Choroid plexus epithelial cell (primary cell): ENCODE results near the gene PCDHGB5.
"Not testable (repeated sequence)": the region's sequence is repeated elsewhere in the genome, so short reads cannot be mapped to it uniquely, and the experiment has no call there.

Source experiments
- DNase-seq: peaks from one replicate; pipeline ENCODE4 v3.0.0-alpha.2; 2010; ENCODE audit warnings: low read depth
- H3K4me3 ChIP-seq: 2 replicates; pipeline ENCODE4 v1.5.1; 2011; ENCODE audit warnings: low read depth, mild to moderate bottlenecking, control low read depth, low read length, moderate library complexity
- TF ChIP-seq, protein P1 (sequence below): conservative IDR thresholded peaks from 2 replicates; pipeline ENCODE4 v1.5.1; 2011; ENCODE audit warnings: low read depth, mild to moderate bottlenecking, control low read depth, inconsistent platforms, low read length, moderate library complexity

PCDHGB5 gene

DNA sequence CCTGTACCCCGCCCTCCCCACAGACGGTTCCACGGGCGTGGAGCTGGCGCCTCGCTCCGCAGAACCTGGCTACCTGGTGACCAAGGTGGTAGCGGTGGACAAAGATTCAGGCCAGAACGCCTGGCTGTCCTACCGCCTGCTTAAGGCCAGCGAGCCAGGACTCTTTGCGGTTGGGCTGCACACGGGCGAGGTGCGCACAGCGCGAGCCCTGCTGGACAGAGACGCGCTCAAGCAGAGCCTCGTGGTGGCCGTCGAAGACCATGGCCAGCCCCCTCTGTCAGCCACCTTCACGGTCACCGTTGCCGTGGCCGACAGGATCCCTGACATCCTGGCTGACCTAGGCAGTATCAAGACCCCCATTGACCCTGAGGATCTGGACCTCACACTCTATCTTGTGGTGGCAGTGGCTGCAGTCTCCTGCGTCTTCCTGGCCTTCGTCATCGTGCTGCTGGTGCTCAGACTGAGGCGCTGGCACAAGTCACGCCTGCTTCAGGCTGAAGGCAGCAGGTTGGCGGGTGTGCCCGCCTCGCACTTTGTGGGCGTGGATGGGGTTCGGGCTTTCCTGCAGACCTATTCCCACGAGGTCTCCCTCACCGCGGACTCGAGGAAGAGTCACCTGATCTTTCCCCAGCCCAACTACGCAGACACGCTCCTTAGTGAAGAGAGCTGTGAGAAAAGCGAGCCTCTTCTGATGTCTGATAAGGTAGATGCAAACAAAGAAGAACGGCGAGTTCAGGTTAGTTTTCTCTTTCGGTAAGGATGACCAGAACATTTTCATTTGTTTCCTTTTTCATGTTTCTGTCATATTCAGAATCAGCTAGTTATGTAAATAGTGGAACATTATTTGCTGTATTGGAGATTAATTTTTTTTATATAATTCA lies 31.5 kb upstream of the PCDHGB5 start:
- TF ChIP-seq, protein P1, sequence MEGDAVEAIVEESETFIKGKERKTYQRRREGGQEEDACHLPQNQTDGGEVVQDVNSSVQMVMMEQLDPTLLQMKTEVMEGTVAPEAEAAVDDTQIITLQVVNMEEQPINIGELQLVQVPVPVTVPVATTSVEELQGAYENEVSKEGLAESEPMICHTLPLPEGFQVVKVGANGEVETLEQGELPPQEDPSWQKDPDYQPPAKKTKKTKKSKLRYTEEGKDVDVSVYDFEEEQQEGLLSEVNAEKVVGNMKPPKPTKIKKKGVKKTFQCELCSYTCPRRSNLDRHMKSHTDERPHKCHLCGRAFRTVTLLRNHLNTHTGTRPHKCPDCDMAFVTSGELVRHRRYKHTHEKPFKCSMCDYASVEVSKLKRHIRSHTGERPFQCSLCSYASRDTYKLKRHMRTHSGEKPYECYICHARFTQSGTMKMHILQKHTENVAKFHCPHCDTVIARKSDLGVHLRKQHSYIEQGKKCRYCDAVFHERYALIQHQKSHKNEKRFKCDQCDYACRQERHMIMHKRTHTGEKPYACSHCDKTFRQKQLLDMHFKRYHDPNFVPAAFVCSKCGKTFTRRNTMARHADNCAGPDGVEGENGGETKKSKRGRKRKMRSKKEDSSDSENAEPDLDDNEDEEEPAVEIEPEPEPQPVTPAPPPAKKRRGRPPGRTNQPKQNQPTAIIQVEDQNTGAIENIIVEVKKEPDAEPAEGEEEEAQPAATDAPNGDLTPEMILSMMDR = no peak
- no peak overlapping the region for H3K4me3 ChIP-seq
- DNase-seq = no peak

GRCh38 chr5:141369994-141370848 lies 27.5 kb upstream of the PCDHGB5 start, which contains the start of gene PCDHGB3:
Gene PCDHGB3 (plus strand): TSS chr5:141370242. CDS start chr5:141370395, 153 bp downstream.
- TF ChIP-seq, protein P1 = peak; percentile 59
- H3K4me3 ChIP-seq = peak within 1 kb of the TSS; percentile 37
- DNase-seq = peak; percentile 64

DNA sequence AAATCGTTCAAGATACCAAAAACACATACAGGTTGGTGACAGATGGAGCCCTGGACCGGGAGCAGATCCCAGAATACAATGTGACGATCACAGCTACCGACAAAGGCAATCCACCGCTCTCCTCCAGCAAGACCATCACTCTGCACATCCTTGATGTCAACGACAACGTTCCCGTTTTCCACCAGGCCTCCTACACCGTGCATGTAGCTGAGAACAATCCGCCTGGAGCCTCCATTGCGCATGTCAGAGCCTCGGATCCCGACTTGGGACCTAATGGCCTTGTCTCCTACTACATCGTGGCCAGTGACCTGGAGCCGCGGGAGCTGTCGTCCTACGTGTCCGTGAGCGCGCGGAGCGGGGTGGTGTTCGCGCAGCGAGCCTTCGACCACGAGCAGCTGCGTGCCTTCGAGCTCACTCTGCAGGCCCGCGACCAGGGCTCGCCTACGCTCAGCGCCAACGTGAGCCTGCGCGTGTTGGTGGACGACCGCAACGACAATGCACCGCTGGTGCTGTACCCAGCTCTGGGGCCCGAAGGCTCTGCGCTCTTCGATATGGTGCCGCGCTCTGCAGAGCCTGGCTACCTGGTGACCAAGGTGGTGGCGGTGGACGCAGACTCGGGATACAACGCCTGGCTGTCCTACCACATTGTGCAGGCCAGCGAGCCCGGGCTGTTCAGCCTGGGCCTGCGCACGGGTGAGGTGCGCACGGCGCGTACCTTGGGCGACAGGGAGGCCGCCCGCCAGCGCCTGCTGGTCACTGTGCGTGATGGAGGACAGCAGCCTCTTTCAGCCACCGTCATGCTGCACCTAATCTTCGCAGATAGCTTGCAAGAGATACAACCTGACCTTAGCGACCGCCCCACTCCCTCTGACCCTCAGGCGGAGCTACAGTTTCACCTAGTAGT lies 25.9 kb upstream of the PCDHGB5 start:
- H3K4me3 ChIP-seq = no peak overlapping the region
- DNase-seq = no peak
- TF ChIP-seq, protein P1 = no peak

GRCh38 chr5:141373673-141374317 lies 24.0 kb upstream of the PCDHGB5 start, which contains the start of gene PCDHGA6:
Gene PCDHGA6 (plus strand): TSS chr5:141373891. CDS start chr5:141374084, 193 bp downstream.
- peak; percentile 50 for DNase-seq
- TF ChIP-seq, protein P1 = peak; percentile 58
- H3K4me3 ChIP-seq = peak within 1 kb of the TSS; percentile 32

DNA sequence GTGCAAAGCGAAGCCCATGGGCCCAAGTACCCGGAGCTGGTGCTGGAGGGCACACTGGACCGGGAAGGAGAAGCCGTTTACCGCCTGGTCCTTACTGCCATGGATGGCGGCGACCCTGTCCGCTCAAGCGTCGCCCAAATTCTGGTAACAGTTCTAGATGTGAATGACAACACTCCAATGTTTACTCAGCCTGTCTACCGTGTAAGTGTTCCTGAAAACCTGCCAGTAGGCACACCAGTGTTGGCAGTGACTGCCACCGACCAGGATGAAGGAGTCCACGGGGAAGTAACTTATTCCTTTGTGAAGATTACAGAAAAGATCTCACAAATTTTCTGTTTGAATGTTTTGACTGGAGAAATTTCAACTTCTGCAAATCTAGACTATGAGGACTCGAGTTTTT lies 23.1 kb upstream of the PCDHGB5 start:
- no peak for DNase-seq
- no peak overlapping the region for H3K4me3 ChIP-seq
- TF ChIP-seq, protein P1 = no peak

- not testable (repeated sequence) for DNase-seq, H3K4me3 ChIP-seq
Observed at GRCh38 chr5:141375444-141376155, 22.1 kb upstream of the PCDHGB5 start.
